Activated CD8-positive, alpha-beta memory T cell treated with anti-CD3 and anti-CD28 coated beads for 48 hours (primary cell): ENCODE results near the gene SHISAL1.

Source experiments
- DNase-seq, 3 experiments: peaks; one replicate each; pipeline ENCODE4 v3.0.0-alpha.2; 2020; ENCODE audit warnings: low read depth in 2 of 3, low spot score in 2 of 3

SHISAL1 gene

DNA sequence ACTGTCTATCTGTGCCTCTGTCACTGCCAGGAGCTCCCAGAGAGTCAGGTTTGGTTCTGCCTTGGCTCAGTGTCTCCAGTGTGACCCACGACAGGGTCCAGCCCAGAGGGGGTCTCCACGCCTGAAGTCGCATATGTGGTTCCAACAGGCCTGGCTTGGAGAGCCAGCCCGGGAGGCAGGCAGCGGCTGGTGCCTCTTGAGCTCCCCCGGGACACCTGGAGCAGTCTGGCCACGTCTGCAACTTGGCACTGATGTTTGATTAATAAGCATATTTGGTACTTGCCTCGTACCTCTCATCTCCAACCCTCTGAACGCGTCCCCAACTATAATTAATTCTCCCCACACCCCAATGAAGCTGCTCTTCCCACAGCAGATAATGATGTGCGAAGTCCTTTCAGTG, 31.7 kb upstream of the SHISAL1 start:
- DNase-seq: no peak

DNA sequence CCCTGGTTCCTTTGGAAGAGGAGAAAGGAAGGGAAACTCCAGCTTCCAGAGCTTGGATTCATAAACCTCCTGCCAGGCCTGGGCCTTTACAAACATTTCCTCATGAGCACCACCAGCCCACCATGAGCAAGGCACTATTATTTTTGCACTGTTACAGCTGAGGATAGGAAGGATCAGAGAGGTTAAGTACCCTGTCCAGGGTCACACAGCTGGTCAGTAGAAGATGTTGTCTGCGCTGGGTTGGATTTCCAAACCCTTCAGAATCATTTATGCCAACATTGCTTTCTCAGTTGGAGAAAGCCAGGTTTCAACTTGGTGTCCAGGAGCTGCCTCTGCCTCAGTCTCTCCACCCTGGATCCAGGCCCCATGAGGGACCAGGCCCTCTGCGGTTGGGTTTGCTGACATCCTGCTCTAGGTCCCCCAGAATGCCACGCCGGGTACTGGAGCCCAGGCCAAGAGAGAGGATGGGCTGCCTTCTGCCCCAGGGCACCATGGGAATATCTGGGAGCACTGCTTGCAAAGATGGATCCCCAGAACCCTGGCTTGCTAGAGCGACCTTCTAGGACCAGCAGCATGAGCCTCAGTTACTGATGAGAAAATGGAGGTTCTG, 29.7 kb upstream of the SHISAL1 start:
- DNase-seq: no peak

DNA sequence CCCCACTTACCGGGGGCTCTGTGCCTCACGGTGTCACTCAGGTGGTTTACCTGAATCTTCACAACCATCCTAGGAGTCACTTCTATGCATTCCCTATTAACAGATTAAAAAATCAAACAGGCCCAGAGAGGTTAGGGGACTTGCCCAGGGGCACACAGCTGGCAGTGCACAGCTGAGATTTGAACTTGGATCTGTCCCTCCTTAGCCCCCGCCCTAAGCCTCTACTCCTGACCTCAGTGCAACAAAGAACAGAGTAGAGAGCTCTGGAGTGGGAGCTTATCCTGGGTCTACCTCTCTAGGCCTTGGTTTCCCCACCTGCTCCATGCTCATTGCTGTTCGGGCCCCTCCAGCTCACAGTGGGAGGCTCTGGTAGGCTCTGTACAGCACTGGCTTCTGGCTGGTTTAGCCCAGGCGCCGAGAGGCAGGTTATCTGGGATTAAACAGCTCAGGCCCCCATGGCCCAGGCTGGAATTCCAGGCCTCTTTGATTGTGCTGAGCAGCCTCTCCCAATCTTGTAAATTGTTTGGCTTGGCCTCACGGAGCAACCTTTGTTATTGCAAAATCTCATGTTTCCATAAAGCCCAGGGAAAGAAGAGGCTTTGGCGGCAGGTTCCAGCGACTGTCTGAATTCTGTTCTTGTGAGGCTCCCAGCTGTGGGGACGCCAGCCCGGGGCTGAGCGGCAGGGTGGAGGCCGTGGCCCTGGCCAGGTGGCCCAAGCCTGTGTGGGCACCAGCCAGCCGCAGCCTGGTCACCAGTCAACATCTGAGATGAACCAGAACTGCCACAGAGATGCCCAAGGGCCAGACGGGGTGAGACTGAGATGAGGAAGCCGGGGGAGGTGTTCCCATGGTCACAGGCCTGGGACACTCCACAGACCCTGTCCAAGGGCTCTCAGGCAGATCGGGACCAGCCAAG, 28.9 kb upstream of the SHISAL1 start:
- no peak for DNase-seq

DNA sequence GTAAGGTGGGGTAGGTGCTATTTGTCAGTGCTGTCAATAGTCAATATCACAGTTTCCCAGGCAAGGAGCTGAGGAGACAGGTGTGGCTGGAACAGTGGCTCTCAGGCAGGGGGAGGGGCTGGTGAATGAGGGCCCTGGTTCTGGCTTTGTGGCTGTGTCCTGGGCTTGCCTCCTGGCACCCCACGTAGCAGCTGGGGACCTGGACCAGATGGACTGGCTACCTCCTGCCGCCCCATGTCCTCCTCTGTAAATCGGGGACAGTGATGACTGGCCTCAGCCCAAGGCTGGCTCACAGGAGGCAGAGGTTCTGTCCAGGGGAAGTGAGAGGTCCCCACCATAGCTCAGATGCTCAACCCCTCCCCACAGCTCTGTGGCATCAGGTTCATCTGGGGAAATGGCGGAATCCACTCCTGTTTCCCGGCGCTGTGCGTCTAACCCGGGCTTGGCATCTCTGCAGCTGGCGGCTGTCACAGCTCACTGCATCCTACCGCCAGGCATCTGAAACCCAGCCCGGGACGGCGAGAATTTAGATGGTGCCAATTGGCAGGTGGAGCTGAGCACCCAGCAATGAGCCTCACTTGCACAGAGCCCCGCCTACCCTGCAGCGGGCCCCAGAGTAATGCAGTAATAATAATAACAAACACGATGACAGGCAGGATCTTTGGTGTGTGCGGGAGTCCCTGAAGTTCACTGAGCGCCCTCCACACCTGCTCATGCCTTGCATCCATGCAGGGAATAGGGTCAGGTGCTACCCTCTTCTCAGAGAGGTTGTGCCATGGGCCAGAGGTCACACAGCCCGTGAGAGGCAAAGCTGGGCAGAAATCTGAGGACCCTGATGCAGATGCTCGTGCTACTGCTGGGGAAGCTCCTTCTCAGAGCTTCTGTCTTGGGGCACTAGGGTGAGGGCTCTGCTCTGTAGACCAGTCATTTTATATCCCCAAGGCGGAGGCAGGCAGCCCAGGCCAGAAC, 27.8 kb upstream of the SHISAL1 start:
- DNase-seq: no peak

DNA sequence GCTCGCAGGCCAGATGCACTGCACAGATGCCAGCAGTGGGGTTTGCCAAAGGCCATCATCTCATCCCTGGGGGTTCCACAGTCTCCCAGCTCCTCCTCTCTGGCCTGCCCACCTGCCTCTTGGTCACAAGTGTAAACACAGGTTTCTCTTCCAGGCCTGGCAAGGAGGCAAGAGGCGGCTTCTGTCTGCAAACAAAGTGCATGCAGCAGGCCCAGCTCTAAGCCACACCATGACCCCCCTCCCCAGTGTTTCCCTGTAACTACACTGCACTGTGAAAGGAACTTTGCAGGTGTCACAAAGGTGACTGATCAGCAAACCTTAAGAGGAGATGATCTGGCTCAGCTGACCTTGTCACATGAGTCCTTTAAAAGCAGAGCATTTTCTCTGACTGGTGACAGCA, 26.2 kb upstream of the SHISAL1 start:
- DNase-seq: no peak

DNA sequence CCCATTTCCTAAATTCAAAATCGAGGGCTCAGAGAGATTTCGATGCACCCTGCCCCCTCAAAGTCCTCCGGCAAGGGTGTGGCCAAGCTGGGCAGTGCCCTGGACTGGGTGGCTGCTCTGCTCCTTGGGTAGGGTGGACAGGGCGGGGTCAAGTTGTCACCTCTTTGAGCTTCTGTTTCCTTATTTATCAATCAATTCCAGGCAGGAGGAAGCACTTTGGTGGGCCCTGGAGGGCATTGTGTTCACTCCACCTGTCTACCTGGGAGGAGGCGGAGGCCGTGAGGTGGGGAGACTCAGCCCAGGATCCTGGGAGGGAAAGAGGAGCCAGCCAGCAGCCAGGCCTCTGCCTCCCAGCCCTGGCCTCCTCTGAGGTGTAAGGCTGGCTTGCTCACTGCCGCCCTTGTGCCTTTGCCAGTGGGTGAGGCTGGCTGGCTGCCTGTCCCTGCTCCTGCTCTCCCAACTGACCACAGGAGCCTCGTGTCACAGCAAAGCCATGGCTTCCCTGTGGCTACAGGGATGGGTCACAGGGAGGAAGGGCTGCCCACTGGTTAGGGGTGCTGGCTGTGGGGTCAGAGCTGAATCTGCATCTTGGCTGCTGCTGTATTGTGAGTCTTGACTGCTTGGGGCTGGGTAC, 25.5 kb upstream of the SHISAL1 start:
- no peak for DNase-seq

DNA sequence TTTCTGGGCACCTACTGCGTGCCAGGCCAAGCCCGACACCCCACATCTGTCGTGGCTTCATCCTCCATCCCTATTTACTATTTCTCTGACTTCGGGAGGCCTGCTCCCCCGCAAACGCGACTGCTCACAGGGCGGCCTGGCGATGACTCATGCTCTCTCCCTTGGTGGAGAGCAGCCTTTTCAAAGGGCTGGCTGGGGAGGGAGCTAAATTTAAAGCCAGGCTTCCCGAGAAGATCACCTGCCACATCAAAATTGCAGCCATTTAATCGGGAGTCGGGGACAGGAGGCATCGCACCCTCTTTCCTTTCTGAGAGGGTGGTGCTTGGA, 24.9 kb upstream of the SHISAL1 start:
- DNase-seq: no peak

DNA sequence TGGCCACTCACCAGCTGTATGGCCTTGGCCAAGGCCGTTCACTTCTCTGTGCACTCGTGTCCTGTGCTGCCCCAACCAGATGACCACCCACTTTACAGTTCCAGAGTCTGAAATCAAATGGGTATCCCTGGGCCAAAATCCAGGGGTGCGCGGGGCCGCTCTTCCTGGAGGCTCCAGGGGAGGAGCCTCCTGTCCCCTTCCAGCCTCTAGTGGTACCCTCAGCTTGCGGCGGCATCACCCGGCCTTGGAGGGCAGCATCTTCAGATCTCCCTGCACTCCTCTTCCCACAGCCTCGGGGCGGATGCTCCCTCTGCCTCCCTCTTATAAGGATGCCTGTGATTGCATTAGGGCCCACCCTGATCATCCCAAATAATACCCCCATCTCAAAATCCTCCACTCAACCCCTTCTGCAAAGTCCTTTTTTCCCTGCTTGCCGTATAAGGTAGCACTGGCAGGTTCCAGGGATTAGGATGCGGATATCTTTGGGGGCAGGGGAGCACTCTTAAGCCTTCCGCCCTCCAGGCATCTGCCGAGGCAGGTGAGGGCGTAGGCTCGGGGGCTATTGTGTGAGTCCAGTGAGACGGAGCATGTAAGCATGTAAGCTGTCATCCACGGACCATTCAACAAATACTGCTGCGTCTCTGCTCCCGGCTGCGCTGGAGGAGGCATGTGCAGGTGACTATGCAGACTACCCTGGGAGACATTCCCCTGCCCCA, 24.4 kb upstream of the SHISAL1 start:
- no peak for DNase-seq

DNA sequence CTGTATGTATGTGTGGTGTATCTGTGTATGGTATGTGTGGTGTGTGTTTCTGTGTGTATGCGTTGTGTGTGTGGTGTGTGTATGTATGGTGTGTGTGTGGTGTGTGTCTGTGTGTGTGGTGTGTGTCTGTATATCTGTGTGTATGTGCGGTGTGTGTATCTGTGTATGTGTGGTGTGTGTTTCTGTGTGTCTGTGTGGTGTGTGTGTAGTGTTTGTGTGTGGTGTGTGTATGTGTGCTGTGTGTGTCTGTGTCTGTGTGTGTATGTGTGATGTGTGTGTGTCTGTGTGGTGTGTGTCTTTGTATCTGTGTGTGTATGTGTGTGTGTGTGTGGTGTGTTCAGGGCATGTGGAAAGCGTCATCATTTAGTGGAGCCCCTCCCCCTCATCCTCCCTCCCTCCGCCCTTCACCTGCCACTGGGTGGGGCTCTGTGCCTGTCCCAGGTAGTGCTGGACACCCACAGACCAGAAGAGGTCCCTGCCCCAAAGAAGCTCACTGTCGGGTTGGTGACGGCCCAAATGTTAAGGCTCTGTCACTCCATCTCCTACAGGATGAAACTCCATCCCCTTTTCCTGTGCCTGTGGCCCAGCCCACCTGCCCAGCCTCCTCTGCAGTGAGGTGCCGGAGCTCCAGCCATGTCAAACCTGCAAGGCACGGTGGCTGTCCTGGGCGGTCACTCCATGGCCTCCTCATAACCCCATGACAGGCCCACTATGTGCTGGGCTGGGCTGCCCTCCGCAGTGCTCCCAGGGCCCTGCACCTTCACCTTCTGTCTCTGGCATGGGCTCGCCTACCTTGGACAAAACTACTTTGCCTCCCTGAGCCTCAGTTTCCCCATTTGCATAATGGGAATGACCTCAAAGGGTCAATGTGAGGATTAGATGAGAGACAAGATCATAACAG, 23.4 kb upstream of the SHISAL1 start:
- no peak for DNase-seq

DNA sequence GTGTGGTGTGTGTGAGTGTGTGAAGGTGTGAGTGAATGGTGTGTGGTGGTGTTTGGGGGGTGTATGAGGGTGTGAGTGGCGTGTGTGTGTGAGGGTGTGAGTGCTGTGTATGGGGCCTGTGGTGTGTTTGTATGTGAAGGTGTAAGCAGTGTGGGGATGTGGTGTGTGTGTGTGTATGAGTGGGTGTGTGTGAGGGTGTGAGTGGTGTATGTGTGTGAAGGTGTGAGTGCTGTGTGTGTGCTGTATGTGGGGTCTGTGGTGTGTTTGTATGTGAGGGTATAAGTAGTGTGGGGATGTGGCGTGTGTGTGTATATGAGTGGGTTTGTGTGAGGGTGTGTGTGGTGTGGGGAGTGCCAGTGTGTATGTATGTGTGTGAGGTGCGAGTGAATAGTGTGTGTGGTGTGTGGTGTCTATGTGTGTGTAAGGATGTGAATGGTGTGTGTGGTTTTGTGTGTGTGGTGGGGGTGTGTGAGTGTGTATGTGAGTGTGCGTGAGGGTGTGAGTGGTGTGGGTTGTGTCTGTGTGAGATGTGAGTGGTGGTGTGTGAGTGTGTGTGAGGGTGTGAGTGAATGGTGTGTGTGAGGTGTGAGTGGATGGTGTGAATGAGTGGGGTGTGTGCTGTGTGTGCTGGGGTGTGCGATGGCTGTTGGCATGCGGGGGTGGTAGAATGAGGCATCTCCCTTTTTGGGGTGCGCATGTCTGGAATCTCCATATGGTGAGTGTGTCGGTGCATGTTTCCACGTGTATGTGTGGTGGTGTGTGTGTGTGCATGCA, 22.5 kb upstream of the SHISAL1 start:
- no peak for DNase-seq

DNA sequence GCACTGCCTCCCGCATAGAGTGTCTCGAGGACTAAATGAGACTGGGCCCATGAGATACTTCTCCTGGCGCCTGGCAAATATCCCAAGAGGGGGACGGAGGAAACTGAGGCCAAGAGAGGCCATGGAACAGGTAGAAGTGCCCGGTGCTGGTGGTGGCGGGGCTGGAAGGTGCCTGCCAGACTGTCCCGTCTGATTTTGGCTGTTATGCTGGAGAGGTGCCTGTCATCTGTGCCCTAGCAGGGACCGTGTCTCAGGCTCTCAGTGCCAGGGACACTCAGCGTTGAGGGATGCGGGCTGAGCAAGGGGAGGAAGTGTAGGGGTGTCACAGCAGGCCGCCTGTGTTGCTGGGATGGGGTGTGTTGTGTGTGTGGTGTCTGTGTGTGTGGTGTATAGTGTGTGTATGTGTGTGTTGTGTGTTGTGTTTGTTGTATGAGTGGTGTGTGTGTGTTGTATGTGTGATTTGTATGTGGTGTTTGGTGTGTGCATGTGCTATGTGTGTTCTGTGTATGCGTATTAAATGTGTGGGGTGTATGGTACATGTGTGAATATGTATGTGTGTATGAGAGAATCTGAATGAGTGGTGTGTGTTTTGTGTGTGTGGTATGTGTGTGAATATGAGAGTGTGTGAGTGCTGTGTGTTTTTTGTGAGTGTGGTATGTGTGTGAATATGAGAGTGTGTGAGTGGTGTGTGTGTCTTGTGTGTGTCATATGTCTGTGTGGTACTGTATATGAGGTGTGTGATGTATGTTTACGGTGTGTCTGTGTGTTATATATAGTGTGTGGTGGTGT, 21.3 kb upstream of the SHISAL1 start:
- no peak for DNase-seq

DNA sequence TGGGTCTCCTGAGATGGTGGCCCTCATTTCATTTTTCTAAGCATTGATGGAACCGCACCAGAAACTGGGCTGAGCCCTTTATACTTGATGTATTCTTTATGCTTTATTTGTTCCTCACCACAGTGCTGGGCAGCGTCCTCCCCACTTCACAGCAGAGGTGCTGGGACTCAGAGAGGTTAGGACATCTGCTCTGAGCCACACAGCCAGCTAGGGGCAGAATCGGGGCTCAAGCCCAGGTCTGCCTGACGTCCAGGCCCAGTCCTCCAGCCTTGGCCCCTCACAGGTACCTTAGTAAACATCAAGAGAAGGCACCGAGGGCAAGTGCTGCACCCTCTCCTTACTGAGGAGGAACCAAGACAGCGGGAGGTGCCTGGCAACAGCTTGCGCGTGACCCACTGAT, 20.2 kb upstream of the SHISAL1 start:
- no peak for DNase-seq

DNA sequence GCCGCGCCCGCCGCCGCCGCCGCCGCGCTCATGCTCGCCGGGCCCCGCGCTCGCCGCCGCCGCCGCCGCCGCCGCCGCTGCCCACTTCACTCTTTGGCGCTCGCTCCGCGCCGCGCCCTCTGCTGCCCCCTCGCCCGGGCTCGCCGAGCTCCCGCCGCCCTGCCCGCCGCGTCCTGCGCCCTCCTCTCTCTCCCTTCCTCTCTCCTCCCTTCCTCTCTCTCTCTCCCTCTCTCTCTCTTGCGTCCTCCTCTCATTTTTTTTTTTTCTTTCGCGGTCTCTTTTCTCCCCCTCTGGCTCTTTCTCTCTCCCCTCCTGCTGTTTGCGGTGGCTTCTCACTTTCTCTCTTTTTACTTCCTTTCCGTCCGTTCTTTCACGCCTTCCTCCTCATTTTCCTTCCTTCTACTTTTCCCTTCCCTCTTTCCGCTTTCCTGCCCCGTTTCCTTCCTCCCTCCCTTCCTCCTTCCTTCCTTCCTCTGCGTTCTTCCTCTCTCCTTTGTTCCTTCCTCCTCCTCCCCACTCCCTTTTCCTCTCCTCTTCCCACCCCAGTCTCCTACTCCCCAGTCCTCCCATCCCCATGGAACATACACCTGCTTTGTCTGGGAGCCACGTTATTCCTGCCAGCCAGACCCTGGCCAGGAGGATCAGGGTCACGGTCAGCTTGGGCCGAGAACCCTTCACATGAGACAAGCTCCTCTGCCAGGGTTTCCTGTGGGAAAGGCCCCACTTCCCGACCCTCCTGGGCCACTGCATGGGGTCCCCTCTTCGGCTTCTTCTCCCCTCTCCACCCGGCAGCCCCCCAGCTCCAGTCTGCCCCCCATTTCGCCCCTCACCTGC, 19.3 kb upstream of the SHISAL1 start:
- DNase-seq: no peak

DNA sequence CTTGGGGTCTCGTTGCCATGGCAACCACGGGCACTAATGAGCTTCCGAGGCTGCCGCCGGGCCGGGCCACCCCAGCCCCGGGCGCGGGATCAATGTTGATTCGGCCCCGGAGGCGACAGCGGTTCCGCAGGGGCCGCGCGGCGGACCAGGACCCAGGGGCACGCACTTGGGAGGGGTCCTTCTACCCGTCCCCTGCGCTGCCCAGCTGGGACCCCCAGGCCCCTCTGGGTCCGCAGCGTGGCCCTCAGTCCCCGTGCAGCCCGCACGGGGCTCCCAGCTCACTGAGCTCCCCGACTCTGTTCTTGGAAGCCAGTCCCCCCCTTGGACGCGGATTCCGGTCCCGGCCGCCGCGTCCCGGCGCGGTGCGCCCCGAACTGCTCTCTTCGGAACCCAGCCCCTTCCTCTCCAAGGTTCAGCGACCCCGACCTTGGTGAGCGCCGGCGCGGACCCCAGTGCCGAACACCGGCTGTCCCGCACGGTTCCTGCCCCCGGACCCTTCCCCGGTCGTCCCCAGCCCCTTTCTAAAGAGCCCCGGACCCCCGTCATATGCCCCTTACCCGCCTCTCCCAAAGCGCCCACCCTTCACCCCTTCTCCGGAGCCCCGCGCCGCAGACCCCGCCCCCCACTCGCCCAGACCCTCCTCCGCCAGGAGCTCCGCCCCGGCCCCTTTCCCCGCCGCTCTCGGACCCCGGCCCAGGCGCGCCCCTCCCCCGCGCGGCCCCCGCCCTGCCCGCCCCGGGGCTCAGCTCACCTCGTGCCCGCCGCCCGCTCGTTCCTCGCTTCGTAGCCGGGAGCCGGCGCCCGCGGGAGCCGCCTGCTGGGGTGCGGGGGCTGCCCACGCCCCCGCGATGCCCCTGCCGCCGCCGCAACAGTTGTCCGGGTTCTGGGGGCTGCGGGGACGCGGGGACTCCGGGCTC, 18.3 kb upstream of the SHISAL1 start:
- DNase-seq: no peak

DNA sequence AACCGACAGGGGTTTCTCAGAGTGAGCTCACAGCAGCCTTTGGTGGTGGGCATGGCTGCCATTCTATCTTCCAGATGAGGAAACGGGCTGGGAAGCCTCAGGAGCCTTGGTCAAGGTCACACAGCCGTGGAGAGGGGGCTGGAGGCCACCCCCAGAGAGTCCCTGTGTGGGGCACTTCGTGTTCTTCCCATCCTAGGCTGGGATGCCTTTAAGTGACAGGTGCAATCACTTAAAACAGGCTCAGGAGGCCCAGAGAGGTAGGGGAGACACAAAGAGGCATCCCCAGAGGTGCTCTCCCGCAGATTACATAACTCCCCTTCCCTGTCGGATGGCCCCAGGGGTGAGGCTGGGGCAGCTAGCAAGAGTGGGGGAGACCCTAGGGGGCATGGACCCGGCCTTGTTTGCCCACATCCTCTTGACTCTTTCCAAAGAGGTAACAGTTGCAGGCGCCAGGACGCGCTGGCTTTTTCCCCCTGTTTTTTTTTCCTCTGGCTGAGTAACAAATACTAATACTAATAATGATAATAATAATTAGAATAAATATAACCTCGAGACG, 17.5 kb upstream of the SHISAL1 start:
- DNase-seq: no peak
